NCI-H69 (cell line): ENCODE results near the gene BRMS1.
A peak's percentile ranks its signal among the peaks of the same experiment; 100 is the strongest.
"Not testable (repeated sequence)": the region's sequence is repeated elsewhere in the genome, so short reads cannot be mapped to it uniquely, and the experiment has no call there.

ENCODE experiments used
- DNase-seq: peaks from one replicate; lab custom pipeline; 2025; lab: John Stamatoyannopoulos, UW

The BRMS1 gene

GRCh38 chr11:66363187-66363601 is 18.3 kb upstream of the BRMS1 start:
- no peak for DNase-seq

DNA sequence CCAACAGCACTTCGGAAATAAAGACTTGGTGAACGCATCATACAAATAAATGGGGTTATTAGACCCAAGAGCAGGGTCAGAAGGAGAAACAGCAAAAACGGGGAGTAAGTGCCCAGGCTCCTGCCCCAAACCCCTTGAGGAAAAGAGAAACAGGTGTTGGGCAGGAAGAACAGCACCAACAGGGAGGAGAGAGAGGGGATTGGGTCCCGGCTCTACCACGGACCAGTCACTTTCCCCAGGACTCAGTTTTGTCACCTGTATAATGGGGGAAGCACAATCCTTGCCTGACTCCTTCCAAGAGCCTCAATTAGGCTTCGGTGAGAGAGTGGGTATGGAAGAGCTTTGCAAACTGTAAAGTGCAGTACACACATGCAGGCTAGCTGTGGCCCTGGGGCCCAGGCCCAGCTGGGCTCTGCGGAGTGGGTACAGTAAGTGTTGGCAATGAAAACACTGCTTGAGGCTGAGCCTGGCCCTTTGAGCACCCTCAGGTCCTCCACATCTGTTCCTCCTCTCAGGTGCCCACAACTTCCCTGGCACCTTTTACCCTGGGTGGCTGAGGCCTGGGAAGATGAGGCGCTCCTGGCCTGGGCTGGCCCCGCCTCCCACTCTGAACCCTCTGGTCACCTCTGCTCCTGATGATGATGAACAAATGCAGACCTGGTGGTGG is 17.7 kb upstream of the BRMS1 start:
- no peak for DNase-seq

DNA sequence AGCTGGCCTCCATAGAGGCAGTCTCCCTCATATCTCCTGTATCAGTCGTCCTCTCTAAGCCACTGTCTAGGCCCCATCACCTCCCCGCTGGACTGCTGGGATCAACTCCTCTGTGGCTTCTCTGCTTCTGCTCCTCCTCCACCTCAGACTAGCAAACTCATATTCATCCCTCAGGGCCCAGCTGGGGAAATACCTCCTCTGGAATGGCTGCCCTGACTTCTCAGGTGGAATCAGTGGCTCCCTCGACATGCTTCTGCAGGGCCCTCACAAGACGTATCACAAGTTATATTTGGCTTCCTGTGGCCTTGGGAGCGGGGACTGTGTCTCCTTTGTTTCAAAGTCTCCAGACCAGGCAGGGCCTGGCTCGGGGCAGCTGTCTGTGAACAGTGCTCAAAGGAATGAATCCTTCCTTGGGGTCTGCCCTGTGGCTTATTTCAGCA is 16.6 kb upstream of the BRMS1 start:
- DNase-seq: no peak

- DNase-seq: no peak
These were observed 15.6 kb upstream of the BRMS1 start for GRCh38 chr11:66360406-66361073.

DNA sequence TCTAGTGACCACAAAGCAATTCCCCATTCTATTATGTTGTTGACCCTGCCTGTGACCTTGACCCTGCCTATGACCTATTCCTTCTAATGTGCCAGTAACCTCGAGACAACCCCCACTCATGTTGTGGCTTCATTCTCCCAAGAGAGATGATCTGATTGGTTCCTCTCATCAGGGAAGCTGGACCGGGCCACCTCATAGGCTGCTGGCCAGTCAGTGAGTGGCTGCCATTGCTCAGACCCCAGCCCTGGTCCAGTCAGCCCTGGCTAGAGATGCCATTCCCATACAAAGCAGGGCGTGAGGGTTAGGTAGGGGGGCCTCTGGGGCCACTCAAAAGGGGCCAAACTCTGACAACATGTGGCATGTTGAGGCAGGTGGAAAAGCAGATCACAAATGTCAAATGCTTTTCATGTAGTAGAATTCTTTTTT is 14.8 kb upstream of the BRMS1 start:
- no peak for DNase-seq

DNA sequence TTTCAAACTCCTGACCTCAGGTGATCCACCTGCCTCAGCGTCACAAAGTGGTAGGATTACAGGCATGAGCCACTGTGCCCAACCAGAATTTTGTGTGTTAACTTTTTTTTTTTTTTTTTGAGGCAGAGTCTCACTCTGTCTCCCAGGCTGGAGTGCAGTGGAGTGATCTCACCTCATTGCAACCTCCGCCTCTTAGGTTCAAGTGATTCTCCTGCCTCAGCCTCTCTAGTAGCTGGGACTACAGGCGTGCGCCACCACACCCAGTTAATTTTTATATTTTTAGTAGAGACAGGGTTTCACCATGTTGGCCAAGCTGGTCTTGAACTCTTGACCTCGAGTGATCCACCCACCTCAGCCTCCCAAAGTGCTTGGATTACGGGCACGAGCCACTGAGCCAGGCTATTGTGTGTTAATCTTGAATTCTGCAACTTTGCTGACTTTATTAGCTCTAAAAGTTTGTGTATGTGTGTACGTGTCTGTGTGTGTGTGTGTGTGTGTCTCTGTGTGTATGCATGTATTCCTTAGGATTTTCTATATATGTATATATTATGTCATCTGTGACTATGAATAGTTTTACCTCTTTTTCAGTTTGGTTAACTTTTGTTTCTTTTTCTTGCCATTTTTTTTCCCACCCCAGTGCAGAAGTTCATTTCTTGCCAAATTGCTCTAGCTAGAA is 5.8 kb upstream of the BRMS1 start:
- not testable (repeated sequence) for DNase-seq

DNA sequence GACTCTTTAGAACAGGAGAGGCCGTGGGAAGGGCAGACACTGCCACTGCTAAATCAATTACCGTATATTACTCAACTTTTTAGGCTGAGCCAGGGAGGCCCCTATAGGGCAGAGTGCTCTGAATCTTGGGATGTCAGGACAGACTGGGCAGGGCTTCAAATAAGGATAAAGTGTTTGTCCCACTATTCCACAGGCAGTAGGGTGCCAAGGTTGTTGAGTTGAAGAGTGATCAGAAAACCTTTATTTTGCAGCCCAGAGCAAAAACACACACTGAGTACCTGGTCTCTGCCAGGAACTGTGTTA is 4.1 kb upstream of the BRMS1 start:
- DNase-seq: no peak

GRCh38 chr11:66347425-66348276 is 2.7 kb upstream of the BRMS1 start, which contains the start of gene B4GAT1:
Gene B4GAT1 (minus strand): TSS chr11:66347629. CDS start chr11:66347545, 84 bp downstream.
- DNase-seq: peak; percentile 94

DNA sequence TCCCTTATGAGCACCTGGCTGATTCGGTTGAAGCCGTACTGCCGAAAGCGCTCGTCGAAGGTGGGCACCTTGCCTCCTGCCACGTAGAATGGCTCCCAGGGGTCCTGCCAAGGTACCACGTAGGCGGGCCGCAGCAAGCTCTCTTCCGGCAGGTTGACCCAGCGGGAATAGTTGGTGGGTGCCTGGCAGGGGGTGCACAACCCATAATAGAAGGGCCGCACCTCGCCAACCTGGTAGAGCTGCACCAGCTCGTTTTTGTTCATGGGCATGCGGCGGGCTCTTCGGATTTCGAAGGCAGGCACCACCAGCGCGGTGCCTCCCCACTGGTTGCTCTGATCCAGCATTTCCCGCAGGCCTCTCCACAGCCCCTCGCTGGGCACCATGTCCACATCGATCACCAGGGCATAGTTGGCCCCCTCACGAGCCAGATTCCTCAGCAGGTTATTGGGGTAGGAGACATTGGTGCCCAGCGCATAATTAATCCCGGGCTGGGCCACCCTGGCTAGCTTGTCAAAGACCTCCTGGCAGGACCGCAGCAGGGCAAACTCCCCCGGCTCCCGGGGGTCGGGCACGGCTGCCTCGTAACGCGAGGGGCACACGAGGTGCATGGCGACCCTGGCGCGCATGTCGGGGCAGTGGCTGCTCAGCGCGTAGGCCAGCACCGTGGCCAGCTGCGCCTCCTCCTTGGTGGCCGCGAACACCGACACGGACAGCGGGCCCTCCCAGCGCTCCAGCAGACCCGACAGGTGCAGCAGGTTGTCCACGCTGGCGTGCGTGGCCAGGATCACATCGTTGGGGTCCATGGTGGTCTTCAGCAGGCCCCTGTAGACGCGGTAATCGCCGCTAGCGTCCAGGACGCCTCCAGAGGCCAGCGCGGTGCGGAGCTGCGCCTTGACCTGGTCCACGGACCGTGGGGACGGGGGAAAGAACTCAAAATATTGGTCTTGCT is 1.8 kb upstream of the BRMS1 start:
- DNase-seq: peak; percentile 68

GRCh38 chr11:66345316-66345649 is 379 bp upstream of the BRMS1 start:
- no peak for DNase-seq

GRCh38 chr11:66343176-66343575 is 1.7 kb downstream of the BRMS1 start:
- no peak for DNase-seq

DNA sequence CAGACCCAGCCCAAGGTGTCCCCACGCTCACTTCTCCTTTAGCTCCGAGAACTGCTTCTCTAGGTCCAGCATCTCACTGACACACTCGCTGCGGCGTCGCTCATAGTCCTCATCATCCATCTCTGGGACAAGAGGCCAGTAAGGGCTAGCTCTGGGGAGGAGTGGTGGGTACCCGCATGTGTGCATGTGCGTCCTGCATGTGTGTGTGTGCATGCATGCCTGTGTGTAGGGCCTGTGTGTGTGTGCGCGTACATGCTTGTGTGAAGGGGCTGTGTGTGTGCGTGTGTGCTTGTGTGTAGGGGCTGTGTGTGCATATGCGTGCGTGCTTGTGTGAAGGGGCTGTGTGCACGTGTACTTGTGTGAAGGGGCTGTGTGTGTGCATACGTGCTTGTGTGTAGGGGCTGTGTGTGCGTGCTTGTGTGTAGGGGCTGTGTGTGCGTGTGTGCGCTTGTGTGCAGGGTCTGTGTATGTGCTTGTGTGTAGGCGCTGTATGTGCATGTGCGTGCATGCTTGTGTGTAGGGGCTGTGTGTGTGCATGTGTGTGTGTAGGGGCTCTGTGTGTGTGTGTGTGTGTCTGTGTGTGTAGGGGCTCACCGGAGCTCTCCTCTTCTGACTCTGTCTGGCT is 3.3 kb downstream of the BRMS1 start:
- no peak for DNase-seq

GRCh38 chr11:66340596-66341501 is 4.1 kb downstream of the BRMS1 start:
- DNase-seq: no peak

GRCh38 chr11:66339686-66340483 is 5.0 kb downstream of the BRMS1 start:
- DNase-seq: no peak

DNA sequence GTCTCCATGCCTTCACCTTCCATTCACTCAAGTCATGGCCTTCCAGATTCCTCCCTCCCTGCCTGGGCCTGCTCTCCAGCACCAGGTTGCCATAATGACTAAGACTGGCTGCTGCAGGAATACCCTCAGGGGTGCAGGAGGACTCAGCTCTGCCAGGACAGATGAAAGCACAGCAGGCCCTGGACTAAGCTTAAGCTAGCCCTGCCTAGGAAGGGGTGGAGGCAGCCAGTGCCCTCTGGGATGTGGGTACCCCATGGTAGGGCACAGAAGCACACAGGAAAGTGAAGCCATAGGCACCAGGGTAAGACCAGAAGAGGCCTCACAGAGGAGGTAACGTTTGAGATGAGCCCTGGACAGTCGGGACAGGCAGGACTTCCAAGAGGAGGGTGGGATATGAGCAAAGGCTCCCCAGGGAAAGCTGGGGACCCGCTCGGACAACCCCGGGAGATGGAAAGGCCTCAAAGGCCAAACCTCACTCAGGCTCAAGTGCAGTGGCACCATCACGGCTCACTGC is 5.7 kb downstream of the BRMS1 start:
- no peak for DNase-seq

DNA sequence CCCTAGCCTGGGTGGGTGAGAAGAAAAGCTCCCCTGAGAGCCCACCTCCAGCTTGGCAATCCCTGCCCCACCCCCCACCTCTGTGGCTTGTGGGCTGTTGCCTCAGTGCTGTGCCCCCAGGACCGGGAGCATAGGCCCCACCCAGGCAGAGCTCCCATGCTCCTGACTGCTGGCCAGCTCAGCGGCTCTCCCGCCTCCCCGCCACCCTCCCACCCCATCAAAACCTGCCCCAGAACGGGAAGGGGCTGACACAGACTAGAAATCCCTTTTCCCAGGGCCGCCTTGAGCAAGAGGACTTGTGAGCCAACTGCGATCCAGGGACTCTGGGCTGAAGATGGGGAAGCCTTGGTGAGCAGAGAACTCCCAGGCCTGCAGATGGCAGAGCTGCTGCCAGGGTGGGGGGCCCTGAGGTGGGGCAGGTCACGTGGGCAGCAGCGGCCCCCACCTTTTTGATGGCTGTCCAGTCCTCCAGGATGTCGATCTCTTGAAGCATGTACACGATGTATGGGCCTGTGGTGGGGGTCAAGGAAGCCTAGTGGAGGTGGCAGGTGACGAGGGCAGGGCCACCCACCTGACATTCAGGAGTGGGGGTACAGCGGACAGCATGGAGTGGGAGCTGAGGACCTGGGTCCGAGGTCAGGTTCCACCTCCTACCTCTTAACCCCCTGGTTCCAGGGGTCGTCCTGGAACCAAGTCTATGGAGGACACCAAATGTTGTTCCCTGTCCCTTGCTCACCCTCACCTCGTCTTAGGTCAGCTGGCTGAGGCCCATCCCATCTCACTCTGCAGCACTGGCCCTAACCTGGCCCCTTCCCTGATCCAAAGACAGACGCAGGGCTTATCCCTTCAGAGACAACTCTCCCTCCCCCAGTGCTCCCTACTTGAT is 6.4 kb downstream of the BRMS1 start:
- DNase-seq: no peak

GRCh38 chr11:66337103-66337899 is 7.6 kb downstream of the BRMS1 start:
- peak; percentile 88 for DNase-seq
